ENCODE measurements around the gene USP15.

DNA sequence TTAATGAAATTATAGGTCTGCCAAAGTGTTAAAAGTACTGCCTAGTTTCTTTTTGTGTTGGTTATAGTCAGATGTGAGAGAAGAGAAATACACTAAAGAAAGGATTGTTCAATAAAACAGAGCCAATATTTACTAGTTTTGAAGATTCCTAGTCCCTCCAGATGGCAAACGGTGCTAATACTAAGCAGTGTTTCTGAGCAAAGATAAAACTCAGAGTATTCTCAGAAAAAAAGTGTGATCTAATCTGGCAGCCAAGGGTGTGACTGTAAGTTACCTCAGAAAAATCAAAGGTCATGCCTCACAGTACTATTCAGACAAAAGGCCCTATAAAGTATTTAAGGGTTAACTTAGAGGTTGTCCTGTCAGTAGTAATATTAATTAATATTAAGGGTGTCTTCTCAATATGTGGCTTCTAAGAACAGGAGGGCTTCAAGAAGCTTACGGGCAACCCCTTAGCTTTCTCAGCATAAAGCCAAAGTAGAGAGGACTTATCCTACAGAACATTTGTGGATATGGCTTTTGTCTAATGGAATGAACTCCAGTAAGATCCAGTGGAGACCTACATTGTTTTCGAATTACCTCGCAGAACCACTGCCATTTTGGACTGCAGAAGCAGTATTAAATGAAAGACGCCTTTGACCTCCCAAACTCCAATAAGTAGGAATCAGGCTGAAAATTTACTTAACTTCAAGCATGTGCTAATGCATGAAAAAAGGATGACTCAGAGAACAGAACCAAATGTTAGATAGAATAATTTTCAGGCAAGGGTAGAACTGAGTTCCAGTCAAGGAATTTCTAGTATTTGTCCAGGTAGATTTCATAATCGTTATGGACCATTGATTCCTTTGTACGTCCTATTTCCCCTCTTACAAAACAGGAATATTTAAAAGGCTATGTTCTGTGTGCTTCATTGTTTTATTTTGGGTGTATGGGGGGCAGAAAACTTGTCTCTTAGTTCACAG is 46.6 kb downstream of the USP15 start:
- TF ChIP-seq, protein P1, sequence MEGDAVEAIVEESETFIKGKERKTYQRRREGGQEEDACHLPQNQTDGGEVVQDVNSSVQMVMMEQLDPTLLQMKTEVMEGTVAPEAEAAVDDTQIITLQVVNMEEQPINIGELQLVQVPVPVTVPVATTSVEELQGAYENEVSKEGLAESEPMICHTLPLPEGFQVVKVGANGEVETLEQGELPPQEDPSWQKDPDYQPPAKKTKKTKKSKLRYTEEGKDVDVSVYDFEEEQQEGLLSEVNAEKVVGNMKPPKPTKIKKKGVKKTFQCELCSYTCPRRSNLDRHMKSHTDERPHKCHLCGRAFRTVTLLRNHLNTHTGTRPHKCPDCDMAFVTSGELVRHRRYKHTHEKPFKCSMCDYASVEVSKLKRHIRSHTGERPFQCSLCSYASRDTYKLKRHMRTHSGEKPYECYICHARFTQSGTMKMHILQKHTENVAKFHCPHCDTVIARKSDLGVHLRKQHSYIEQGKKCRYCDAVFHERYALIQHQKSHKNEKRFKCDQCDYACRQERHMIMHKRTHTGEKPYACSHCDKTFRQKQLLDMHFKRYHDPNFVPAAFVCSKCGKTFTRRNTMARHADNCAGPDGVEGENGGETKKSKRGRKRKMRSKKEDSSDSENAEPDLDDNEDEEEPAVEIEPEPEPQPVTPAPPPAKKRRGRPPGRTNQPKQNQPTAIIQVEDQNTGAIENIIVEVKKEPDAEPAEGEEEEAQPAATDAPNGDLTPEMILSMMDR (IDR thresholded peaks at IDR 0.05), result no peak
- TF ChIP-seq POLR2AphosphoS5 (IDR thresholded peaks at IDR 0.05) (no peak), POLR2A (IDR thresholded peaks at IDR 0.05) (no peak)

All from transverse colon (tissue), 4 donors.